ENCODE data around the gene ARL6IP6.

Gene ARL6IP6

GRCh38 chr2:152718076-152718908 lies at the start of gene ARL6IP6:
ARL6IP6 (plus strand) TSS chr2:152718620; CDS start chr2:152718625, 5 bp downstream.
- peak; percentile 82 for DNase-seq (ENCODE audit: low read depth)

DNA sequence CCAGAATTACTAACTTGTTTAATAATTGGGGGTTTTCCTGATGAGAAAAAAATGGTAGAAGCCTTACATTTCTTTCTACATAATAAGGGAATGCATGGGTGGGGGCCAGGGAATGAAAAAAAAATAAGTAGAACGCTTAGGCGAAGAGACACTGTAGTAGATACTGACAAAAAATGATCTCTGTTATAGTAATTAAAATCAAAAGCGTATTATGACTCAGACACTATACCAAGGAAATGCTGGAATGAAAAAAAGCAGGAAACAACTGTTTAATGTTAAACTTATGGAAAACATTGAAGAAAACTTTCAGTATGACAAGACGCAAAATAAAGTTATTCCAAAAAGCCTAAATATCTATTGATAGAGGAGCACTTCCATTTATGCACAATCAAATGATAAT lies 44.1 kb upstream of the ARL6IP6 start:
- DNase-seq (ENCODE audit: low read depth), result no peak

- DNase-seq (ENCODE audit: low read depth), result no peak
These were observed 42.0 kb upstream of the ARL6IP6 start for GRCh38 chr2:152676461-152676860.

- no peak for DNase-seq (ENCODE audit: low read depth)
These were observed 39.6 kb upstream of the ARL6IP6 start for GRCh38 chr2:152678808-152679207.

GRCh38 chr2:152682663-152683062 lies 35.8 kb upstream of the ARL6IP6 start:
- no peak for DNase-seq (ENCODE audit: low read depth)

DNA sequence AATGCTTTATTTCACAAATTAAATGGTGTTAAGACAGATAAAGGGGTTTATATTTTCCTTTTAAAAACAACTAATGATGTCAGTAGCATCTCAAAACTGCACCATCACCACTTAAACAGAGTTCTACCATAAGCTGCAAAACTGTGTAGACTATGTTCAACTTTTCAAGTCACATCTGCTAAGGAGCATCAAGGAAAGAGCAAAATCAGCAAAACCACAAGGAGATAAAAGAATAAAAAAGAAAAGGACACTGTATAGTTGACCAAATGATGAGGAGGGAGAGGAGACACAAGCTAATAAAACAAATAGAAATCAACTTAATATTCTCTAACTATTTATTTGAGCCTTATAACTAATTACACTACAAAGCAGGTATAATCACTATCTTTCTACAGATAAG lies 35.0 kb upstream of the ARL6IP6 start:
- DNase-seq (ENCODE audit: low read depth), result no peak

DNA sequence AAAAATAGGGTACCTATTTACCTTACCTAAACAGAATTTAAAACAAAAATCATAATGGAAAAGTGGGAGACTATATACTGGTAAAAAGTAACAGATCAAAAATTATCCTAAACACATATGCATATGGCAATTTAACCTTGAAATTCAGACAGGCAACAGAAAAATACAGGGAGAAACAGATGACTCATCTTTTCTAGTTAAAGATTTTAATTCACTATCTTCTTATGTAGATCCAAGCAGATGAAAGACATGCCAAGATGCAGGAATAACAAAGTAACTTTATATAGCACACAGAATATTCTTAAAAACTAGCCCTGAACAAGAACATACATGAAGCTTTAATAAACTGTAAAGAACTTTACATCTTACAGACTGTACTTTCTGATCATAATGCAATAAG lies 32.1 kb upstream of the ARL6IP6 start:
- DNase-seq (ENCODE audit: low read depth), result no peak

GRCh38 chr2:152693033-152693432 lies 25.4 kb upstream of the ARL6IP6 start:
- DNase-seq (ENCODE audit: low read depth), result no peak

GRCh38 chr2:152694161-152694661 lies 24.2 kb upstream of the ARL6IP6 start:
- peak; percentile 76 for DNase-seq (ENCODE audit: low read depth)

- no peak for DNase-seq (ENCODE audit: low read depth)
These were observed 22.7 kb upstream of the ARL6IP6 start for GRCh38 chr2:152695763-152696162.

DNA sequence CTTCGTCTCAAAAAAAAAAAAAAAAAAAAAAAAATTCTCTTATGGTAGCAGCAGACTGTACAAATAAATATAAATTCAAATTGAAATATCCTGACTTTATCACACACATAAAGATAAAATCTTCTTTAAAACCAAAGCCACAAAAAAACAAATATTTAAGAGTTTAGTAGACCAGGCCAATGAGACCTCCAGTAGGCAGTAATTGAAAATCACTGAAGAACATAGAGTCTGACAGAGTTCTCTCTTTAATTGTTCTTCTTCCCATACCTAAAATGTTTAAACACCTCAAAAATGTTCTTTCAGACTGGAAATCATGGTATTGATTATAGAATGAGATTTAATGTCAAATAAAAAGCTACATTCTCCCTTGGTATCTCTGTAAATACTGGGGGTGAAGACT lies 21.9 kb upstream of the ARL6IP6 start:
- DNase-seq (ENCODE audit: low read depth), result no peak

DNA sequence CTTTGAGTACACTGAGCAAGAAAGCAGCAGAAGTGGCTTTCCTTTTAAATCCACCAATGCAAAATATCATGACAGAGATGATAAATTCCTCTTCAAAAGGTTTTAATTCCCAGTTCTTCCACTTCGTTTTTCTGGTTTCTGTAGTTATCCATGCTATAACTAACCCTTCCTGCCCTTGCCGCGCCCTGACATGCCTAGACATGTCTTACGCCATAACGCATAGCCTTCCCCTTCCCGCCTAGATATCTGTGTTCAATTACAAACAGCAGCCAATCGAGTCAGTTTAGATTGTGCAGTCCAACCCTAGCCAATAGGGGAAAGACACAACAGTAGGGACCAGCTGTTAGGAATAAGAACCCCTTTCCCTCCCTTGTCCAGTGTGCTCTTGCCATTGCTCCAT lies 17.2 kb upstream of the ARL6IP6 start:
- no peak for DNase-seq (ENCODE audit: low read depth)

- DNase-seq (ENCODE audit: low read depth), result no peak
These were observed 11.9 kb upstream of the ARL6IP6 start for GRCh38 chr2:152706477-152707021.

DNA sequence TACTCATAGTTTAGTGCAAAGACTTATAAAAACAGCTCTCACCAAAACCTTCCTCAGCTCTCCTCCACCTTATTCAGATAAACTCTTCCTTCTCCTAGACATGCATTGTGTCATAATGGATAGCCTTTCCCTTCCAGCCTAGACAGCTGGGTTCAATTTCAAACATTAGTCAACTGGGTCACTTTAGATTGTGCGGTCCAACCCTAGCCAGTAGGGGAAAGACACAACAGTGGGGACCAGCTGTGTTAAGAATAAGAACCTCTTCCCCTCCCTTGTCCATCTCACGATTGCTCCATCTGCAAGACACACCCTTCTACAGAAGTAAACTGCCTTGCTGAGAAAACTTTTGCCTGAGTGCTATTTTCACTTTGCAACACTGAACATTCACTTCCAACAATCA lies 9.7 kb upstream of the ARL6IP6 start:
- DNase-seq (ENCODE audit: low read depth), result no peak

GRCh38 chr2:152710713-152711112 lies 7.7 kb upstream of the ARL6IP6 start:
- DNase-seq (ENCODE audit: low read depth), result no peak

DNA sequence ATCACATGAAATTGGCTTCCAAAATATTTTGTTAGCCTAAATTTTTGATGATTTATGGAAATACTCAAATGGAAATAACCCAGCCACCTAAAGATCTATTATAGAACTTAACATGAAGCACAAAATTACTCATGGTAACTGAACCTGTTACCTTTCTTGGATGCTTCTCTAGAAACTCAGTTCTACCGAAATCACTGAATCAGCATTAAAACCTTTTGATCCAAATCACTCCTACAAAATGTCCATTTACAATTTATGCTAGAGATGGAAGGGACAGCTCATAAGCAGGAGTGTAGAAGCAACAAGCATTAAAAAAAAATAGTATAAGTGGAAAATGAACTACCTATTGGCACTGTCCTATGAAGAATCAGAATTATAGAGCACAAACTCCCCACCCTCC lies 3.3 kb upstream of the ARL6IP6 start:
- DNase-seq (ENCODE audit: low read depth), result no peak

DNA sequence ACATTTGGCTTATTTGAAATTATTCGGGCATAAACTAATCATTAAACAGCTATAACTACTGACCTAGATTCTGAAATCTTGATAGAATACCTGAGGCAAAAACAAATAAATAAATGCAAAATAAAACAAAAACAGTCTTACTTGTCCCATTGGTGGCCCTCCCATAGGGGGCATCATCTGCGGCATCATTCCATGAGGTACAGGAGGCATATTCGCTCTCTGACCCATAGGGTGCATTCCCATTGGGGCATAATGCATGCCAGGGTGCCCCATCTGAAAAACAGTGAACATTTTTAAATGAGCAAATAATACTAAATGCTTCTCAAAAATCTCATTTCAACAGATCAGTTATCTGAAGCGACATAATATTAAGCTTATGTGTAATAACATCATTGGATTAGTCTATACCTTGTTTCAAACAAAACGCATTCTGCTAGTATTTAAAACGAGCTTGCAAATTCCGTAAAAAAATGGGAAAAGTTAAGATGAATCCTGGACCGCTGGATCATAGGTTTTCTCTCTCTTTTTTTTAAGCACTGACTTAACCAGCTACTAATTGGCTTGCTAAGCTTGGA lies 2.5 kb upstream of the ARL6IP6 start:
- no peak for DNase-seq (ENCODE audit: low read depth)

DNA sequence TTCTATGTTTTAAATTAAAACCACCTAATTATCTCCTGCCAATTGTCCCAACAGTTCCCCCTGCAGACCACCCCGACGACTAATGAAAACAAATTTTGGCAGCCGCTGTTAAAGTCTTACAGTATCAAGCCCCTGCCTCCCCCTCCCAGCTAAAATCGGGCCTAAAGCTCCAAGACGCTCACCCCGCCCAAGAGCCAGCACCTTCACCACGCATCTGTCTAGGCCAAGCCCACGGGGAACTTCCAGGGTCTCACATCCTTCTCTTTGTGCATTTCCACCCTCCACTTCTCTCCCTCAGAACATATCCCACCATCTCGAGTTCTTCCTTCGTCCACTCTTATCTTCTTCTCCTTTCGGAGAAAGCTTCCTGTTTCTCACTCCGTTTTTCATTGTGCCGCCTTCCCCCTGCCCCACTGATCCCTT lies 1.6 kb upstream of the ARL6IP6 start:
- no peak for DNase-seq (ENCODE audit: low read depth)

- peak; percentile 89 for DNase-seq (ENCODE audit: low read depth)
These were observed 968 bp upstream of the ARL6IP6 start, which contains the start of gene PRPF40A for GRCh38 chr2:152717228-152718075. PRPF40A (minus strand) TSS chr2:152717461; CDS start chr2:152717439, 22 bp downstream.

DNA sequence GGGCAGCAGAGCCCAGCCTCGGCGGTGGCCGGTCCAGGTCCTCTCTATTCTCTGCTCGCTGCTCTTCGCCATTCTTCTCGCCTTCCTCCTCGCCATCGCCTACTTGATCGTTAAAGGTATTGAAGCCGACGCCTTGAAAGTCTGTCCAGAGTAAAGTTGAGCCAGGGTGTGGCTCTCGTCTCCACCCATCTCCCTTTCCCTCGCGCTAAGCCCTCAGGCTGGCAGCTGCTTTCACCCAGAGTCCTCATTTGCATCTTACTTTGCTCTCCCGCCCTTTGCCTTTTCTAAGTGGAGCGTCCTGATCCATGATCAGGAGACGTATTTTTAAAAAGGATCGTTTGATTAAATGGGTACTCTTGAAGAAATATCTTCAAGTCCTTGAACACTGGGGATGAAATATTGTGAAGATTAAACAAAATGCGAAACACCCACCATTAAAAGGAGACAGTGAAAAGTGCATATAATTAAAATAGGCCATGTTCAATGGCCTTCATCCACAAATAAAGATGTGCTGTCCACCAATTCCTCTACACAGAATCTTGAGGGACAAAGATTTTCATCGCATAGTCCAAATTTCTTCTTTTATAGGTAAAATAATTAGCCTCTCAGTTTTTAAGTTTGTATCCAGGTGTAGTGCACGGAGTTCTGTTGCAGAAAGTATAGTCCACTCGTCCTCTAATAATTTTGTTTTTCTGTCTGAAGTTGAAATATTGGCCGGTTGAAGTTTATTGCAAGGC lies 657 bp downstream of the ARL6IP6 start:
- DNase-seq (ENCODE audit: low read depth), result peak; percentile 43

- no peak for DNase-seq (ENCODE audit: low read depth)
These were observed 2.4 kb downstream of the ARL6IP6 start for GRCh38 chr2:152720794-152721193.

Data from HS-5 (cell line).